Measurements from ENCODE around the gene SLC38A7. TPM values are rescaled to one million over a fixed set of nuclear protein-coding genes. Genes with fewer than 3 reads are reported as not detected.
"Not testable (repeated sequence)": the region's sequence is repeated elsewhere in the genome, so short reads cannot be mapped to it uniquely, and the experiment has no call there.

Gene SLC38A7, protein sequence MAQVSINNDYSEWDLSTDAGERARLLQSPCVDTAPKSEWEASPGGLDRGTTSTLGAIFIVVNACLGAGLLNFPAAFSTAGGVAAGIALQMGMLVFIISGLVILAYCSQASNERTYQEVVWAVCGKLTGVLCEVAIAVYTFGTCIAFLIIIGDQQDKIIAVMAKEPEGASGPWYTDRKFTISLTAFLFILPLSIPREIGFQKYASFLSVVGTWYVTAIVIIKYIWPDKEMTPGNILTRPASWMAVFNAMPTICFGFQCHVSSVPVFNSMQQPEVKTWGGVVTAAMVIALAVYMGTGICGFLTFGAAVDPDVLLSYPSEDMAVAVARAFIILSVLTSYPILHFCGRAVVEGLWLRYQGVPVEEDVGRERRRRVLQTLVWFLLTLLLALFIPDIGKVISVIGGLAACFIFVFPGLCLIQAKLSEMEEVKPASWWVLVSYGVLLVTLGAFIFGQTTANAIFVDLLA
- 11.0 and 21.6 TPM in 2 replicates for total RNA-seq (2014; rRNA removed; shearing (Covaris generic))

GRCh38 chr16:58684354-58685083, at the start of gene SLC38A7:
SLC38A7 (minus strand) TSS chr16:58684770; CDS start chr16:58680126, 4,644 bp downstream.
- peak; percentile 77 for DNase-seq (ENCODE audit: low spot score)

DNA sequence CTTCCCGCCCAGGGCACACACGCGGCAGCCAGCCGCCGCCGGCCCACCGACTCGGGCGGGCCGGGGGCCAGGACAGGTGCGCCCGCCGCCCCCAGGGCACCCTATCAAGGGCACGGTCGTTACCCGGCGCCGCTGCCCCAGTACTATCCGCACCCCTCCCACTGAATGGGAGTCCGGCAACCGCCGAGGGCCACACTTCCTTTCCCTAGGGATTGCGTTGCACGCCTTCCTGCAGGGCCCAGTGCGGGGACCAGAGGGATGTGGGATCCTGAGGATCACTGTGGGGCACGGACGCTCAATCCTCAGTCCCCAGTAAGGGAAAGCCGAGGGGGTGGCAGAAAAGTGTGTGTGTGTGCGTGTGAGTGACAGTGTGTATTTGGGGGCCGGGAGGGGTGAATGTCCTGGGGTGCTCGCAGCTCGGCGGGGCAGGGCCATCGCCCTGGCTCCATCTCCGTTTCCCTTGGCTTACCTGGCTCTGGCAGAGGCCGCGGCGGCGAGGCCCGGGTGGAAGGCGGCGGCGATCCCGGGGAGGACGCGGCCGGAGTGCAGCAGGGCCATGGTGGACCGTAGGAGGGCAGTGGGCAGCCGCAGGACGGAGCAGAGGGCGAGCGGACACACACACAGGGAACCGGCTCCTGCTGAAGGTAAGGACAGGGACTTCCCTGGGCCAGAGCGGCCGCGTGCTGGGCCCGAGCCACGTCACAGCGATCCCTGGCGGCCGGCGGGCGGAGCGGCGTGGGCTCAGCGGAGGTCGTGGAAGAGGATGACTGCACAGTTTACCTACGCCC, 49.3 kb upstream of the SLC38A7 start, which contains the start of gene GOT2:
GOT2 (minus strand) TSS at position 646 of the 788 bp plus-strand sequence; CDS start at position 558, 88 bp downstream.
- DNase-seq (ENCODE audit: low spot score): peak; percentile 83

GRCh38 chr16:58733248-58733670, 48.7 kb upstream of the SLC38A7 start:
- DNase-seq (ENCODE audit: low spot score): peak; percentile 12

- no peak for DNase-seq (ENCODE audit: low spot score)
Observed at GRCh38 chr16:58732545-58733247, 48.1 kb upstream of the SLC38A7 start.

DNA sequence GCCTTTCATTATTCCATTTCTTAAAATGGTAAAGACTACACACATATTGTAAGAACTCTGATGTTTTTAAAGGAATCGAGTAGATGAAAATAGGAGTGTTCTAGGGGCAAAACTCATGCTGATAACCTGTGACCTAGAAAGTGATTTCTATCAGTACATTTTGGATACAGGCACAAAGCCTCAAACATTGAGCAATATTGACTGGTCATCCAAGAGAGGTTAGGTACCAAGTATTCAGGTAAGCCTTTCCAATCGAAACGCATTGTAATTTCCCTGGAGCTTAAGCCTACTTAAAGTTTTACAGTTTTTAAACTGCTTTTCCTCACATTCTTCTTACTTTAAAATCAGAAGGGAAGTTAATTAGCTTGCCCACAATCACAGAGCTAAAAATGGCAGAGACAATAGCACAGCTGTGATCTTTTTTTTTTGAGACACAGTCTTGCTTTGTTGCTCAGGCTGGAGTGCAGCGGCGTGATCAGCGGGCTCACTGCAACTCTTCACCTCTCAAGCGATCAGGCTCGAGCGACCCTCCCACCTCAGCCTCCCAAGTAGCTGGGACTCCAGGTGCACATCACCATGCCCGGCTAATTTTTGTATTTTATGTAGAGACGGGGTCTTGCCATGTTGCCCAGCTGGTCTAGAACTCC, 46.3 kb upstream of the SLC38A7 start:
- DNase-seq (ENCODE audit: low spot score): no peak

DNA sequence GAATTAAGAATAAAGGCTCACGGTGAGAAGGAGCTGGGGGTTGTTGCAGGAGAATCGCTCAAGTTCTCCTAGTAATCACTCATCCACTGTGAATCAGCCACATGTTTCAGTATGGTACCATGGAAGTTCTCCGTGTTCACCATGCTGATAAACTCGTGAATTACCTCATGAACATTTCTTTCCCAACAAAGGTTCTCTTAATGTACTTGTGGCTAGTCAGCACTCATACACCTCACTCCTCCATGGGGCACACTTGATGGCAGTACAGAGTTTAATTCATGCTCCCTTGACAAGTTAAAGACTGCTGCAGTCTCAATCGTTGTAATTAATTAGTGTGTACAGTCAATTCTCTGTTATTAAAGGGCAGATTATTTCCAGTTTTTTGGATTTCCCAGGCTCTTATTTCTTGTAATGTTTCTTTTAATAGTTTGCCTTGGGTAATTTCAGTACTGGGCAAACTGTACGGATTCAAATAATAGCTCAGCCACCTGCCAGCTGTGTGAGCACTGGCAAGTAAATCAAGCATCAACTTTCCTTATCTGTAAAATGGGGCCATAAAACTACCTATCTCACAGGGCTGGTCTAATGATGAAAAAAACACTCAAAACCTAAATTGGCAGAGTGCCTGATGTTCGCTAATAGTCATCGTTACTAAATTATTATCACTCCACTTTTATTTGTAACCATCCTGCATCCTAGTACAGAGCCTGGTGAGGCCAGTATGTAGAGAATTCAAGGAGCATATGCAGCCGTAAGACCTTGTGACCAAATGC, 43.4 kb upstream of the SLC38A7 start:
- no peak for DNase-seq (ENCODE audit: low spot score)

- no peak for DNase-seq (ENCODE audit: low spot score)
Observed at GRCh38 chr16:58727028-58727781, 42.6 kb upstream of the SLC38A7 start.

- no peak for DNase-seq (ENCODE audit: low spot score)
Observed at GRCh38 chr16:58723109-58723508, 38.5 kb upstream of the SLC38A7 start.

GRCh38 chr16:58717994-58718393, 33.4 kb upstream of the SLC38A7 start:
- no peak for DNase-seq (ENCODE audit: low spot score)

- no peak for DNase-seq (ENCODE audit: low spot score)
Observed at GRCh38 chr16:58716468-58716867, 31.9 kb upstream of the SLC38A7 start.

- no peak for DNase-seq (ENCODE audit: low spot score)
Observed at GRCh38 chr16:58713742-58714141, 29.2 kb upstream of the SLC38A7 start.

GRCh38 chr16:58709333-58709732, 24.8 kb upstream of the SLC38A7 start:
- no peak for DNase-seq (ENCODE audit: low spot score)

DNA sequence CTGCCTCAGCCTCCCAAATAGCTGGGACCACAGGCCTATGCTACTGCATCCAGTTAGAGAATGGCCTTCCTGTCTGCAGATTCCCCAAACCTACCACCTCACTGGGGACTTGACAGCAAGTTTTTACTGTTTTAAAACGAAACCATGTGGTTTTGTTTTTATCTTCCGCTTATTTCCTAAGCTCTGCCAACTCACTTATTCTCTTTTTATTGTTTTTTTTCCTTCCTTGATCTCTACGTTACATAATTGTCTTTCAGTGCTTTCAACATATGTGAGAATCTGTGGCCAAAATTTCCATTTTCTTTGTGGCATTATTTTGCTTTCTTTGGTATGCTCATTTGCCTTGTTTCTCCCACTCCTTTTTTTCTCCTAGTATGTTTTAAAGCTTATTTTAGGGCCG, 14.6 kb upstream of the SLC38A7 start:
- no peak for DNase-seq (ENCODE audit: low spot score)

DNA sequence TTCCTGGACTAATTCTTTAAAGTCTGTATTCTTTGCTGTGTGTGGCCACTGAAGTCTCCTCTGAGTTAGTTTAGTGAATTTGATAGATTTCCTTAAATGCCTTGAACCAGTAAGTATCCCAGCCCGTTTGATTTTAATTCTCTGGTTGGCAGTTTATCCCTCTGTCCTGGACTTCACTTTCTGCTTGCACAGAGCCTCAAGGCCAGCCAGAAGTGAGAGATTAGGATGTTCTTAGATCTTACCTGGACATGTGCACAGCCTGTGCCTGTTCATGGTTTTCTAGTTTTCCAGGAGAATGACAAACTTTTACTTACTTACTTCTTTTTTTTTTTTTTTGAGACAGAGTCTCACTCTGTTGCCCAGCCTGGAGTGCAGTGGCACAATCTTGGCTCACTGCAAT, 10.8 kb upstream of the SLC38A7 start:
- DNase-seq (ENCODE audit: low spot score): no peak

DNA sequence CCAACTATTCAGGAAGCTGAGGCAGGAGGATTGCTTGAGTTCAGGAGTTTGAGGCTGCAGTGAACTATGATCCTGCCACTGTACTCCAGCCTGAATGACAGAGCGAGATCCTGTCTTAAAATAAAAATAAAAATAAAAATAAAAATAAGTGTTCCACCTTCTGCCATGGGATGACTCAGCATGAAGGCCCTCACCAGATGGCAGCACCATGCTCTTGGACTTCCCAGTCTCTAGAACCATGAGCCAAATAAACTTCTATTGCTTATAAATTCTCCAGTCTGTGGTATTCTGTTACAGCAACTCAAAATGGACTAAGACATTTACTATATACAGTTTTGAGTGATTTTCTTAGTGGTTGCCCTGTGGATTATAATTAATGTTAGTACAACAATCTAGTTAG, 7.9 kb upstream of the SLC38A7 start:
- no peak for DNase-seq (ENCODE audit: low spot score)

GRCh38 chr16:58686985-58687706, 2.6 kb upstream of the SLC38A7 start:
- DNase-seq (ENCODE audit: low spot score): not testable (repeated sequence)

DNA sequence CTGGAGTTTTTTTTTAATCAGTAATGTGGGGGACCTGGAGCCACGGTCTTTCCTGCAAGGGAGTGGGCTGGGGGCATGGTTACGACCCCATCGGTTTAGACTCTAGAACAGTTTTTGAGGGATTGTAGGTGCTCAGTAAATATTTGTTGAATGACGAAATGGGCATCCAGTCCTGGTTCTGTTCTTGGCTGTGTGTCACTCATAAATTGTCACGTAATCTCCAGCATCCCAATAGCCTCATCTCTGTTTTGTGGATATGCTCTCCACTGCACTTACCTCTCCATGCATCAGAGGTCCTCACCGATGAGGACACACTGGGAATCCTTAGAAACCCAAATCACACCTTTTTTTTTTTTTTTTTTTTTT, 497 bp upstream of the SLC38A7 start:
- DNase-seq (ENCODE audit: low spot score): no peak

GRCh38 chr16:58684001-58684353, 593 bp downstream of the SLC38A7 start:
- no peak for DNase-seq (ENCODE audit: low spot score)

DNA sequence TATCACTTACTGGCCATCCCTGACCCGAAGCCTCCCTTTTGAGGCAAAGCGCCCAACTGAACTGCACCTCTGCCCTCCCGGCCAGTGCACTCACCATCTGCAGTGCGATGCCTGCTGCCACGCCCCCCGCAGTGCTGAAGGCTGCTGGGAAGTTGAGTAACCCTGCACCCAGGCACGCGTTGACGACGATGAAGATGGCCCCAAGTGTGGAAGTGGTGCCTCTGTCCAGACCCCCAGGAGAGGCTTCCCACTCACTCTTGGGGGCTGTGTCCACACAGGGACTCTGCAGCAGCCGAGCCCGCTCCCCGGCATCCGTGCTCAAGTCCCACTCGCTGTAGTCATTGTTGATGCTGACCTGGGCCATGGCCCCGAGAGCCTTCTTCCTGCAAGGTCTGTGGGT, 4.8 kb downstream of the SLC38A7 start:
- no peak for DNase-seq (ENCODE audit: low spot score)

Data from HT-29 (cell line).